Activated effector memory CD4-positive, alpha-beta T cell treated with anti-CD3 and anti-CD28 coated beads, Interleukin-2, amount 50 U/mL, for 16 hours (primary cell): ENCODE results near the gene PRB4.
"Not testable (repeated sequence)": the region's sequence is repeated elsewhere in the genome, so short reads cannot be mapped to it uniquely, and the experiment has no call there.

Source experiments
- DNase-seq: peaks from one replicate; pipeline ENCODE4 v3.0.0-alpha.2; 2020

PRB4 gene

GRCh38 chr12:11310336-11310735 is at the start of gene PRB4:
Gene PRB4, minus strand, starts transcription at chr12:11310436. Its CDS starts 38 bp downstream, at chr12:11310398.
- DNase-seq, result no peak

- DNase-seq, result not testable (repeated sequence)
These were observed 41.5 kb upstream of the PRB4 start for GRCh38 chr12:11351736-11352135.

GRCh38 chr12:11348439-11348838 is 38.2 kb upstream of the PRB4 start:
- no peak for DNase-seq

- no peak for DNase-seq
These were observed 37.6 kb upstream of the PRB4 start for GRCh38 chr12:11347810-11348209.

GRCh38 chr12:11344500-11344899 is 34.3 kb upstream of the PRB4 start:
- no peak for DNase-seq

GRCh38 chr12:11324426-11324825 is 14.2 kb upstream of the PRB4 start:
- no peak for DNase-seq

- DNase-seq, result no peak
These were observed 11.7 kb upstream of the PRB4 start for GRCh38 chr12:11321980-11322379.

- DNase-seq, result no peak
These were observed 3.1 kb downstream of the PRB4 start for GRCh38 chr12:11307143-11307542.

GRCh38 chr12:11273449-11273848 is 36.8 kb downstream of the PRB4 start:
- no peak for DNase-seq

- DNase-seq, result no peak
These were observed 40.6 kb downstream of the PRB4 start, which contains the start of gene PRB3 for GRCh38 chr12:11269607-11270006. Gene PRB3, minus strand, starts transcription at chr12:11269707. Its CDS starts 38 bp downstream, at chr12:11269669.

GRCh38 chr12:11264501-11264900 is 45.7 kb downstream of the PRB4 start:
- DNase-seq, result no peak
